H1 (cell line): ENCODE measurements around the gene LRRK1. TPM values are rescaled to one million over a fixed set of nuclear protein-coding genes. Genes with fewer than 3 reads are reported as not detected.

Experiments
- CTCF ChIA-PET: fragments of 300-600 bp; sonication (Branson Sonifier 250); formaldehyde crosslinking; loops from one replicate; lab custom pipeline; 2021; ENCODE audit not compliant: partially characterized antibody; lab: Charles Lee
- POLR2A ChIA-PET: fragments of 300-600 bp; sonication (Branson Sonifier 250); formaldehyde crosslinking; loops from one replicate; lab custom pipeline; 2021; ENCODE audit warnings: inconsistent platforms; ENCODE audit not compliant: partially characterized antibody; lab: Charles Lee
- DNase-seq, 2 experiments: peaks; one replicate each; pipeline versions ENCODE4 v3.0.0 to v3.0.0-alpha.2; 2010 to 2022; ENCODE audit warnings: low spot score in 2 of 2, low read depth in 1 of 2, mixed read lengths in 1 of 2
- FAIRE-seq: peaks from 2 replicates; lab custom pipeline; 2011; peaks lifted over from hg19 to GRCh38; lab: Jason Lieb, UNC
- H2AFZ ChIP-seq: 2 replicates; pipeline ENCODE4 v1.8.1; 2012; ENCODE audit warnings: low read length, inconsistent platforms
- H2AK5ac ChIP-seq: 2 replicates; pipeline ENCODE4 v1.6.1; 2013; ENCODE audit warnings: low read depth, low read length
- H2BK120ac ChIP-seq: replicated peaks from 2 replicates; pipeline ENCODE3; 2013; ENCODE audit warnings: low read depth, low read length, inconsistent platforms
- H2BK12ac ChIP-seq: 2 replicates; pipeline ENCODE4 v1.6.1; 2013; ENCODE audit warnings: low read depth, low read length
- H2BK15ac ChIP-seq: 2 replicates; pipeline ENCODE4 v1.6.1; 2013; ENCODE audit warnings: low read length
- H2BK20ac ChIP-seq: 2 replicates; pipeline ENCODE4 v1.6.1; 2013; ENCODE audit warnings: low read length
- H2BK5ac ChIP-seq: 2 replicates; pipeline ENCODE4 v1.6.1; 2013; ENCODE audit warnings: low read depth, low read length
- H3K14ac ChIP-seq: 2 replicates; pipeline ENCODE4 v1.6.1; 2013; ENCODE audit warnings: inconsistent platforms; ENCODE audit not compliant: insufficient read length
- H3K18ac ChIP-seq: 2 replicates; pipeline ENCODE4 v1.6.1; 2013; ENCODE audit warnings: low read length; ENCODE audit errors: extremely low read depth
- H3K23ac ChIP-seq: 2 replicates; pipeline ENCODE4 v1.6.1; 2013; ENCODE audit warnings: inconsistent platforms; ENCODE audit not compliant: insufficient read length
- H3K23me2 ChIP-seq: 2 replicates; pipeline ENCODE4 v1.6.1; 2013; ENCODE audit warnings: low read depth, low read length
- H3K27ac ChIP-seq: 2 replicates; pipeline ENCODE4 v1.6.1; 2011; ENCODE audit warnings: low read depth, low read length, inconsistent platforms
- H3K27me3 ChIP-seq, 4 experiments: replicated peaks in 1 of 4; 1 replicate in 1 of 4; 2 replicates in 3 of 4; pipeline versions ENCODE4 v1.6.1 to v1.8.1; 2011 to 2013; ENCODE audit warnings: low read length in 3 of 4, mild to moderate bottlenecking in 3 of 4, inconsistent platforms in 2 of 4, mixed read lengths in 2 of 4, moderate library complexity in 1 of 4; ENCODE audit not compliant: control insufficient read depth in 3 of 4, insufficient read depth in 3 of 4; ENCODE audit errors: extremely low read depth in 1 of 4
- H3K36me3 ChIP-seq, 4 experiments: 2 replicates each; pipeline versions ENCODE4 v1.6.1 to v1.8.1; 2011 to 2013; ENCODE audit warnings: mild to moderate bottlenecking in 4 of 4, low read length in 3 of 4, moderate library complexity in 2 of 4, control low read depth in 1 of 4, inconsistent platforms in 1 of 4; ENCODE audit not compliant: insufficient read depth in 4 of 4, control insufficient read depth in 2 of 4
- H3K4ac ChIP-seq: replicated peaks from 2 replicates; pipeline ENCODE3; 2013; ENCODE audit warnings: low read length, low read depth, mixed read lengths, inconsistent platforms; ENCODE audit not compliant: insufficient read length
- H3K4me1 ChIP-seq, 4 experiments: replicated peaks in 1 of 4; 1 replicate in 1 of 4; 2 replicates in 3 of 4; pipeline versions ENCODE4 v1.6.1 to v1.8.1; 2011 to 2013; ENCODE audit warnings: low read length in 3 of 4, inconsistent platforms in 2 of 4, mixed read lengths in 1 of 4; ENCODE audit not compliant: insufficient read depth in 4 of 4, control insufficient read depth in 3 of 4
- H3K4me2 ChIP-seq, 2 experiments: 2 replicates each; pipeline versions ENCODE4 v1.6.1 to v1.8.1; 2011 to 2013; ENCODE audit warnings: low read depth in 2 of 2, low read length in 2 of 2, control low read depth in 1 of 2, inconsistent platforms in 1 of 2, mild to moderate bottlenecking in 1 of 2; ENCODE audit not compliant: insufficient read depth in 1 of 2
- H3K4me3 ChIP-seq, 4 experiments: fragments of 200-600, 300-600 bp in 1 of 4; sonication (generic), shearing (Covaris generic), sonication (Bioruptor Twin) in 1 of 4; 2 replicates each; pipeline versions ENCODE4 v1.5.1 to v1.8.1; 2011 to 2016; ENCODE audit warnings: low read length in 4 of 4, low read depth in 3 of 4, control low read depth in 2 of 4, inconsistent platforms in 2 of 4, mild to moderate bottlenecking in 2 of 4, mixed read lengths in 1 of 4, moderate library complexity in 1 of 4; ENCODE audit not compliant: insufficient read depth in 2 of 4; ENCODE audit errors: extremely low read depth in 1 of 4
- H3K56ac ChIP-seq: replicated peaks from 2 replicates; pipeline ENCODE3; 2013; ENCODE audit warnings: low read depth, mild to moderate bottlenecking, mixed read lengths, low read length, inconsistent platforms; ENCODE audit not compliant: insufficient read length
- H3K79me1 ChIP-seq: 2 replicates; pipeline ENCODE4 v1.6.1; 2013; ENCODE audit warnings: low read depth, low read length, control low read depth
- H3K79me2 ChIP-seq, 2 experiments: 2 replicates each; pipeline versions ENCODE4 v1.6.1 to v1.8.1; 2012 to 2013; ENCODE audit warnings: low read length in 2 of 2, mild to moderate bottlenecking in 2 of 2, inconsistent platforms in 1 of 2; ENCODE audit not compliant: insufficient read depth in 2 of 2, control insufficient read depth in 1 of 2
- H3K9ac ChIP-seq, 4 experiments: replicated peaks in 1 of 4; 1 replicate in 1 of 4; 2 replicates in 3 of 4; pipeline versions ENCODE4 v1.6.1 to v1.8.1; 2011 to 2013; ENCODE audit warnings: low read depth in 3 of 4, low read length in 3 of 4, control low read depth in 2 of 4, mild to moderate bottlenecking in 2 of 4, moderate library complexity in 2 of 4, inconsistent platforms in 1 of 4; ENCODE audit errors: extremely low read depth in 1 of 4
- H3K9me3 ChIP-seq, 2 experiments: 2 replicates each; pipeline versions ENCODE4 v1.6.1 to v1.8.1; 2012 to 2013; ENCODE audit warnings: mild to moderate bottlenecking in 2 of 2, moderate library complexity in 2 of 2, control low read depth in 1 of 2, inconsistent platforms in 1 of 2, low read depth in 1 of 2, low read length in 1 of 2, mixed read lengths in 1 of 2; ENCODE audit not compliant: insufficient read depth in 2 of 2
- H4K20me1 ChIP-seq, 2 experiments: replicated peaks in 1 of 2; 2 replicates each; pipeline versions ENCODE3 to v1.8.1; 2011 to 2013; ENCODE audit warnings: inconsistent platforms in 2 of 2, low read length in 2 of 2, mild to moderate bottlenecking in 1 of 2; ENCODE audit not compliant: insufficient read depth in 2 of 2, control insufficient read depth in 1 of 2
- H4K5ac ChIP-seq: 2 replicates; pipeline ENCODE4 v1.6.1; 2013; ENCODE audit warnings: low read length, low read depth, mixed read lengths, inconsistent platforms; ENCODE audit not compliant: insufficient read length
- H4K8ac ChIP-seq: 2 replicates; pipeline ENCODE4 v1.8.0; 2013; ENCODE audit warnings: mild to moderate bottlenecking, moderate library complexity, low read length, inconsistent platforms; ENCODE audit not compliant: insufficient read depth; ENCODE audit errors: extremely low read depth
- H4K91ac ChIP-seq: replicated peaks from 2 replicates; pipeline ENCODE3; 2013; ENCODE audit warnings: low read length, mixed read lengths, inconsistent platforms; ENCODE audit not compliant: insufficient read length
- SIX5 ChIP-seq: IDR thresholded peaks from 2 replicates; pipeline ENCODE4 v1.6.1; 2011; ENCODE audit warnings: mild to moderate bottlenecking, low read depth, low read length
- WGBS, 2 experiments: shearing (Covaris generic) in 1 of 2; methylation state at CpG; one replicate each; pipeline versions ENCODE4 v1.1.6 to v1.1.7; 2013 to 2015; ENCODE audit warnings: low lambda C conversion rate in 2 of 2, mixed read lengths in 2 of 2, inconsistent platforms in 1 of 2, low coverage in 1 of 2, missing lambda C conversion rate in 1 of 2; ENCODE audit not compliant: insufficient replicate concordance in 2 of 2, insufficient coverage in 1 of 2, insufficient read length in 1 of 2; ENCODE audit errors: extremely low coverage in 1 of 2, missing lambda C conversion rate in 1 of 2; 5-methylcytosine and 5-hydroxymethylcytosine counted together
- polyA plus RNA-seq, 7 experiments: library from polyadenylated mRNA; depleted of rRNA in 3 of 7; stranded (reverse) in 5 of 7; unstranded in 2 of 7; fragments of >200 nt in 5 of 7; fragments of 200-250 nt in 2 of 7; gene quantifications; 1 replicate in 5 of 7; 2 replicates in 1 of 7; 4 replicates in 1 of 7; pipeline versions ENCODE4 v1.2.1 to v1.2.3, GENCODE V29; 2011 to 2013; ENCODE audit warnings: missing spikeins in 2 of 7, mixed read lengths in 2 of 7
- total RNA-seq: library from RNA; stranded (reverse); fragmentation: NEBNext Ultra II Directional; extraction: Animal tissue kit (Norgen Biotek cat#: 25700); gene quantifications from 2 replicates; pipeline ENCODE4 v1.2.1, GENCODE V29; 2021

Gene LRRK1
- total and polyA plus RNA-seq, 2 of the 8 experiments (the other 6 are each of a cell fraction or from before 2014, with no cell fraction given): 1.2 to 3.6 TPM

- Histone ChIP-seq H2AK5ac (no peak overlapping the region), H3K79me1 (no peaks in the 10 kb centered on the region), H3K56ac (no peak overlapping the region), H3K23me2 (no peaks in the 10 kb centered on the region), H3K4me3 (no peak overlapping the region), H2BK20ac (no peak overlapping the region), H3K36me3 (no peaks in the 10 kb centered on the region), H4K20me1 (no peaks in the 10 kb centered on the region), H2BK120ac (no peak overlapping the region), H4K8ac (no peak overlapping the region; the same call in 1 of the 2 replicates), H2BK15ac (no peak overlapping the region), H3K27ac (no peak overlapping the region), H2AFZ (no peak overlapping the region), H3K4me1 (no peaks in the 10 kb centered on the region; a peak in 1 of 7 replicates), H3K79me2 (no peaks in the 10 kb centered on the region), H3K23ac (no peak overlapping the region), H3K14ac (no peak overlapping the region), H3K27me3 (no peaks in the 10 kb centered on the region; a peak in 2 of 7 replicates), H4K5ac (no peak overlapping the region), H2BK12ac (no peak overlapping the region), H3K9me3 (no peaks in the 10 kb centered on the region), H4K91ac (no peak overlapping the region), H3K4me2 (no peak overlapping the region), H3K9ac (no peak overlapping the region), H3K4ac (no peak overlapping the region), H2BK5ac (no peak overlapping the region), H3K18ac (no peak overlapping the region)
- ChIA-PET POLR2A (interaction anchor here (0.9 kb wide), 1 partner anchor 14 kb away, joined by 3 read pairs; no protein-coding TSS in a partner anchor), CTCF (interaction anchor here (0.6 to 13.4 kb wide), 9 partner anchors 9 to 1666 kb away, joined by 3 to 150 read pairs (median 5); partner anchors contain the start of gene LRRK1)
- WGBS, 2 experiments: 71% methylated on average over 6 of the region's 6 CpGs; no CpG with 5 or more reads in 1 of the 2 experiments
- no peak for TF ChIP-seq SIX5
- FAIRE-seq (no peak), DNase-seq (no peak)
Measured at GRCh38 chr15:100908466-100908865, 10.7 kb upstream of the LRRK1 start.
